ENCODE data around the gene LRIT2.

Gene LRIT2

DNA sequence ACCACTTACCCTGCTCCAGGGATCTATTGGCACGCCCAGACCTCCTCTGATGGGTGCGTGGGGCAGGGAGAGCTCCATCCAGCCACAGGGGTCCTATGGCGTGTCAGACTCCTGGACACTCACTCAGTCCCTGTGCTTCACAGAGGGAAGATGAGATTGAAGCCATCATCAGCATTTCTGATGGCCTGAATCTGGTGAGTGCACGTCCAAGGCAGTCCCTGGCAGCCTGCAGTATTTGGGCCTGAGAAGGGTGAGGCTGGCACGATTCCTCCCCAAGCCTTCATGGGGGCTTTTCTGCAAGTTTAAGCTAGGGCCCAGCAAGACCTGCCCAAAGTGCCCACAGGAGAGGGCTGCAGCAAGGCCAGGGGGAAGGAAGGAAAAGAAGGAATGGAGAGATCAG is 27.7 kb downstream of the LRIT2 start:
- no peak overlapping the region for H3K4me3 ChIP-seq
- H3K27ac ChIP-seq, result no peak overlapping the region
- no peaks in the 10 kb centered on the region for H3K36me3 ChIP-seq (ENCODE audit: insufficient read depth, low read length)
- H3K9me3 ChIP-seq (ENCODE audit: low read depth, low read length), result no peaks in the 10 kb centered on the region
- no peak overlapping the region for H3K9ac ChIP-seq (ENCODE audit: insufficient read length)
- TF ChIP-seq POLR2AphosphoS5 (IDR thresholded peaks at IDR 0.05; ENCODE audit: borderline replicate concordance, low read depth, low read length) (no peak), EZH2 (IDR thresholded peaks at IDR 0.05) (no peak), FOXP2 (optimal IDR thresholded peaks at IDR 0.05; ENCODE audit: control extremely low read depth, extremely low read length, insufficient read depth) (no peak)
- DNase-seq (ENCODE audit: low read depth, low spot score), result no peak

DNA sequence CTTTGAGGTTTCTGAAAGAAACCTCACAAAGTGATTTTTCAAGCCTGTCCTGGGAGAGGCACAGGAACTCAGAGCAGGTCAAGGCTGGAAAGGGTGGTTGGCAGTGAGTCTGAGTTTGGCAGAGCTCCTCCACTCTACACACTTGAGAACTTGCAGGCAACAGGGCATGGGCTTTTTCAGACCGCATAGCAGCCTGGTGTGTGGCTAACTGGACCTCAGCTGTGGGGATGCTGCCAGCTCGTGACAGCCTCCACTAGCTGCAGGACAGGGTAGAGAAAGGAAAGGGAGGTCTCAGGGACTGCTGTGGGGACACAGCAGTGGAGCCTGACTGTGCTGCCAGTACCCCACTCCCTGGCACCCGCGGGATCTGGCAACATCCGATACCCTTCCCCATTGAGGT is 28.4 kb downstream of the LRIT2 start:
- Histone ChIP-seq H3K27ac (no peak overlapping the region), H3K9me3 (ENCODE audit: low read depth, low read length) (no peaks in the 10 kb centered on the region)

DNA sequence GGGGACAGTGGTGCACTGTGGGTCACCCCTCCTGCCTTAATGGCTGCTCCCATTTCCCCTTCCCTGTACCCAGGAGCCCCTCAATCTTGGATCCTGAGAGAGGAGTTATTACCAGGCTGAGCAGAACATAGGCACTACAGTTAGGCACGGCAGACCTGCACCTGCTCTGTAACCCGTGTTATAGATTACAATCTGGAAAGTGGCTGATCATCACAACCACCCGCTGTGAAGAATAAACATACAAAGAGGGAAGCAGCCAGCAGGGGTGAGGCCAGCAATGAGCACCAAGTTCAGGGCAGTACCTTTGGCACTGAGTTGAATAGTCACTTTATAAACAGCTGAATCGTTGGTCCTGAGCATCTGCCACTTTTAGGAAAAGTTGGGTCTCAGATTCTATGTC is 29.3 kb downstream of the LRIT2 start:
- H3K9ac ChIP-seq (ENCODE audit: insufficient read length), result no peak overlapping the region
- no peak for TF ChIP-seq FOXP2 (optimal IDR thresholded peaks at IDR 0.05; ENCODE audit: control extremely low read depth, extremely low read length, insufficient read depth)
- no peak for TF ChIP-seq POLR2AphosphoS5 (IDR thresholded peaks at IDR 0.05; ENCODE audit: borderline replicate concordance, low read depth, low read length)
- no peak for TF ChIP-seq EZH2 (IDR thresholded peaks at IDR 0.05)
- no peak for DNase-seq (ENCODE audit: low read depth, low spot score)

More for the DNA sequence above, 28.4 kb downstream of the LRIT2 start:
- Histone ChIP-seq H3K36me3 (ENCODE audit: insufficient read depth, low read length) (no peaks in the 10 kb centered on the region), H3K4me3 (no peak overlapping the region), H3K9ac (ENCODE audit: insufficient read length) (no peak overlapping the region)
- no peak for DNase-seq (ENCODE audit: low read depth, low spot score)
- TF ChIP-seq POLR2AphosphoS5 (IDR thresholded peaks at IDR 0.05; ENCODE audit: borderline replicate concordance, low read depth, low read length) (no peak), FOXP2 (optimal IDR thresholded peaks at IDR 0.05; ENCODE audit: control extremely low read depth, extremely low read length, insufficient read depth) (no peak), EZH2 (IDR thresholded peaks at IDR 0.05) (no peak)

DNA sequence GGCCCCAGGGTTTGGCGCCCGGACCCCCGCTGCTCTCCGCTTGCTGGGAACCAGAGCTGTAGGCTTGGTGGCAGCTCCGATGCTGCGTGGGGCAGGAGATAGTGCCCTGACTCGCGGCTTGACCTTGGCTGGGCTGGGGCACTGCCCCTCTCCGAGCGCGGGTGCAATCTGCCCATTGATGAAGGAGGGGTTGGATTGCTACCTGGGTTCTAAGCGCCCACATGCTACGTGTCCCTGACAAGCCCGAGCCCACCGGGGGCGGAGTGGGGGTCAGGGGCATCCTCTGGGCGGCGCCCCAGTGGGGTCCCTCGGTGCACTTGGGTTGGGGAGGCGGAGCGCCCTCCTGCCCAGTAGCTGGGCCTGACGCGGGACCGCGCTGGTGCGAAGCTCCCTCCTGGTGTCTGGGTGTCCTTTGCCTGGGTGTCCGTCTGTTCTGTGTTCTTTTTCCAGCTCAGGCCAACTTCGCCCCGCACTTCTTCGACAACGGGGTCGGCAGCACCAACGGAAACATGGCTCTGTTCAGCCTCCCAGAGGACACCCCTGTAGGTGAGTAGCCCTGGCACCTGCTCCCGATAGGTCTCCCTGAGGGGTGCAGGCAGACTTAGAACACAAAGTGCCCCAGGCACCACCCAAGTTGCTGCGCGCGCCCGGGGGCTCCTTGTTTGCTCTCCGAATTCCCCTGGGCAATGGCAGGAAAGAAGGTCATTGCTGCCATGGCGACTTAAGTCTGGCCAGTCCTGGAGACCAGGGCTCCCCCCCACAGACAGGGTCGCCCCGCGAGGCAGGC is 30.1 kb downstream of the LRIT2 start:
- no peak overlapping the region for H3K9ac ChIP-seq (ENCODE audit: insufficient read length)
- H3K9me3 ChIP-seq (ENCODE audit: low read depth, low read length), result no peaks in the 10 kb centered on the region
- H3K4me3 ChIP-seq, result no peak overlapping the region
- H3K27ac ChIP-seq, result no peak overlapping the region
- no peaks in the 10 kb centered on the region for H3K36me3 ChIP-seq (ENCODE audit: insufficient read depth, low read length)
- TF ChIP-seq FOXP2 (optimal IDR thresholded peaks at IDR 0.05; ENCODE audit: control extremely low read depth, extremely low read length, insufficient read depth) (no peak), EZH2 (IDR thresholded peaks at IDR 0.05) (no peak), POLR2AphosphoS5 (IDR thresholded peaks at IDR 0.05; ENCODE audit: borderline replicate concordance, low read depth, low read length) (no peak)
- no peak for DNase-seq (ENCODE audit: low read depth, low spot score)

More for the DNA sequence above, 29.3 kb downstream of the LRIT2 start:
- Histone ChIP-seq H3K4me3 (no peak overlapping the region), H3K27ac (no peak overlapping the region), H3K36me3 (ENCODE audit: insufficient read depth, low read length) (no peaks in the 10 kb centered on the region), H3K9me3 (ENCODE audit: low read depth, low read length) (no peaks in the 10 kb centered on the region)

DNA sequence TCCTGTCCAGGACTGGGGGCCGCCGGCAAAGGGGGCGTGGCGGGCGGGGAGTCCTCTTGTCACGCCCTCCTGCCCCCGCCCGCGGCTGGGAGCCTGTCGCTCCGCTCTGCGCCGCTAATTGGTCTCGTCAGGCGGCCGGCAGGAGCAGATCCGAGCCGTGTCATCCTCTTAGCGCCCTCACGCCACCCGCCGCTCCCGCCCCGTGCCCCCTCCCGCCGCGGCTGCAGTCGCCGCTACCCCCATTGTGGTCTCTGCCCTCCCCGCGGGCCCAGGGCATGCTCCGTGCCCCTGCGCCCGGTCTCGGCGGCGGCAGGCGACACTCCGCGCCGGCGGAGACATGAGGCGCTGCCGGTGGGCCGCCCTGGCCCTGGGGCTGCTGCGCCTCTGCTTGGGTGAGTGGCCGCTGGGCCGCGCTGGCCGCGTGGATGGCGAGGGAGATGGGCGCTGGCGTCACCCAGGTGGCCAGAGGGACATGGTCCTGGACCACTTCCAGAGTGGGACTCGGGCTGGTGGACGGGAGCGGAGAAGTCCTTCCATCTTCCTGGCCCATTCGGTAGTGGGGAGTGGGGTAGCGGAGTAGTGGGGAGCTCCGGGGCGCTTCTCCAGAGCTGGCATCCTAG is 30.8 kb downstream of the LRIT2 start, which contains the start of gene CDHR1:
Gene CDHR1 (plus strand): TSS at position 114 of the 620 bp plus-strand sequence. CDS start 224 bp downstream, at position 338.
- TF ChIP-seq EZH2 (IDR thresholded peaks at IDR 0.05), result no peak
- Histone ChIP-seq H3K36me3 (ENCODE audit: insufficient read depth, low read length) (no peaks in the 10 kb centered on the region), H3K9me3 (ENCODE audit: low read depth, low read length) (no peaks in the 10 kb centered on the region), H3K9ac (ENCODE audit: insufficient read length) (no peak within 1 kb of the TSS), H3K4me3 (no peak within 1 kb of the TSS), H3K27ac (no peak within 1 kb of the TSS)
- no peak for DNase-seq (ENCODE audit: low read depth, low spot score)

DNA sequence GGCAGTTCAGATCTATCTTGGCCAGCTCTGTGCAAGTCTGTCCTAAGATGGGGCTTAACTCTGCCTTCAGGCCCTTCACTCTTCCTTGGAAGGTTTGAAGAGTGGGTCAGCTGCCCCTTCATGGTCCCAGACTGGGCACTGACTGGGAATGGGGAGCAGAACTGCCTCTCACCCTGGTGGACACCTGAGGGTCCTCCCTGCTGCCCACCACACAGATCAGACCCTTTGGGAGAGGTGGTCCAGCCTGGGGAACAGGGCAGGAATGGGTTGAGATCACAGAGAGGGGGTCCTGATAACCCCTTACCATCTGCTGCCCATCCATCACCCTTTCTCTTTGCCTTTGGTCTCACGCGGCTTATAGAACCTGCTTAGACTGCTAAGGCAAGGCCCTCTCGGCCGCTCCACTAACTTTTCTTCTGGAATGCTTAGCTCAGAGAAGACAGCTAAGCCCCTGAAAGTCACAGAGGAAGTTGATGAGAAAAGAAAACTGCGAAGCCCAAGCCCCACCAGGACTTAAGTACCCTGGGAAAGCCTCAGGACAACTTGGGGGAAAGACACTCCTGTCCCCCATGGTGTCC is 31.4 kb downstream of the LRIT2 start:
- no peak overlapping the region for H3K27ac ChIP-seq
- H3K9ac ChIP-seq (ENCODE audit: insufficient read length), result no peak overlapping the region
- TF ChIP-seq FOXP2 (optimal IDR thresholded peaks at IDR 0.05; ENCODE audit: control extremely low read depth, extremely low read length, insufficient read depth) (no peak), EZH2 (IDR thresholded peaks at IDR 0.05) (no peak), POLR2AphosphoS5 (IDR thresholded peaks at IDR 0.05; ENCODE audit: borderline replicate concordance, low read depth, low read length) (no peak)
- H3K4me3 ChIP-seq, result no peak overlapping the region
- no peaks in the 10 kb centered on the region for H3K9me3 ChIP-seq (ENCODE audit: low read depth, low read length)
- no peak for DNase-seq (ENCODE audit: low read depth, low spot score)
- no peaks in the 10 kb centered on the region for H3K36me3 ChIP-seq (ENCODE audit: insufficient read depth, low read length)

DNA sequence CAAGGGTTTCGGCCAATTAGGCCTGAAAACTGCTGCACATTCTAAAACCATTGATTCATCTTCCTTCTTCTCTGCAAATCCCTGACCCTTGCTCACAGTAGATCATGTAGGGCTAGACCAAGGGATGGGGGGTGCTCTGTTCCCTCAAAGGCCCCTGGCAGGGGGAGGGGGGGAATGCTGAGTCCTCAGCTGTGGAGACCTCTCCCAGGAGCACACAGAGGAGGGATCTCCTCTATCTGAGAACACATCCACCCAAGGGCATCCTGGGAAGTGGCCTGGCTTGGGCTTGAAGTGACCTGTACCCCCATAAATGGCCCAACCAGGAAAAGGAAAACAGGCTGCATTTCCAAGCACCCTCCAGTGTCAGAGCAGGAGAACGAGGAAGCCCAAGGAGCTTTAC is 32.0 kb downstream of the LRIT2 start:
- Histone ChIP-seq H3K4me3 (no peak overlapping the region), H3K36me3 (ENCODE audit: insufficient read depth, low read length) (no peaks in the 10 kb centered on the region), H3K27ac (no peak overlapping the region), H3K9ac (ENCODE audit: insufficient read length) (no peak overlapping the region), H3K9me3 (ENCODE audit: low read depth, low read length) (no peaks in the 10 kb centered on the region)
- TF ChIP-seq EZH2 (IDR thresholded peaks at IDR 0.05) (no peak), FOXP2 (optimal IDR thresholded peaks at IDR 0.05; ENCODE audit: control extremely low read depth, extremely low read length, insufficient read depth) (no peak), POLR2AphosphoS5 (IDR thresholded peaks at IDR 0.05; ENCODE audit: borderline replicate concordance, low read depth, low read length) (no peak)
- DNase-seq (ENCODE audit: low read depth, low spot score), result no peak

DNA sequence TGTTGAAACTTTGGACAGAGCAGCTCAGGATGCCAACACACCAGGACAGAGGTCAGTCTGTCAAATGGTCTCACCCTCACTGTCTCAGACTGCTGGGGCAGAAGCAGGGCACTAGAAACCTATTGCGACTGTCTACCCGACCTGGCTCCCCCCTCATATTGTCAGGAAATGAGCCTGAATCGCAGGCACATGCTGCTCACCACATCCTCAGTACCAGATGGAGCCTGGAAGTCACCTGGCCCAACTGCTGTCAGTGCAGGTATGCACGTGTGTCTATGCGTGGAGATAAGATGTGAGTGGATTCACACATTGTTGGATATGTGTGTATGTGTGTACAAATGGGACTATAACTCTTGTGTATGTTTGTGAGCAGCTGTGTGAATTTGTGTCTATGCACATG is 34.2 kb downstream of the LRIT2 start:
- Histone ChIP-seq H3K4me3 (no peak overlapping the region), H3K27ac (no peak overlapping the region), H3K36me3 (ENCODE audit: insufficient read depth, low read length) (no peaks in the 10 kb centered on the region), H3K9me3 (ENCODE audit: low read depth, low read length) (no peaks in the 10 kb centered on the region), H3K9ac (ENCODE audit: insufficient read length) (no peak overlapping the region)
- TF ChIP-seq POLR2AphosphoS5 (IDR thresholded peaks at IDR 0.05; ENCODE audit: borderline replicate concordance, low read depth, low read length) (no peak), FOXP2 (optimal IDR thresholded peaks at IDR 0.05; ENCODE audit: control extremely low read depth, extremely low read length, insufficient read depth) (no peak), EZH2 (IDR thresholded peaks at IDR 0.05) (no peak)
- DNase-seq (ENCODE audit: low read depth, low spot score), result no peak

All from SK-N-MC (cell line).